ENCODE results near the gene CDKL5. TPM values are rescaled to one million over a fixed set of nuclear protein-coding genes. Genes with fewer than 3 reads are reported as not detected.
"Not testable (repeated sequence)": the region's sequence is repeated elsewhere in the genome, so short reads cannot be mapped to it uniquely, and the experiment has no call there.

CDKL5 gene
- total and polyA plus RNA-seq, 8 donors = under 0.01 to 21.4 (median 3.5) TPM

- H3K9me3 ChIP-seq = no peaks in the 10 kb centered on the region
- no peak overlapping the region for H3K4me3 ChIP-seq
- H3K27ac ChIP-seq = no peak overlapping the region
- no peak for DNase-seq
- H3K4me1 ChIP-seq = no peaks in the 10 kb centered on the region
- H3K27me3 ChIP-seq = no peaks in the 10 kb centered on the region
- H3K36me3 ChIP-seq = peaks cover 0 to 4% (median under 1%) of the 10 kb centered on the region in 4 donors
- WGBS, 5 donors = 76 to 93% (median 88%) methylated on average over 2 of the region's 2 CpGs
- intact Hi-C loops (cut with DNase I; ENCODE audit: low total_unique reads) = no loop called here
- TF ChIP-seq, protein P1, sequence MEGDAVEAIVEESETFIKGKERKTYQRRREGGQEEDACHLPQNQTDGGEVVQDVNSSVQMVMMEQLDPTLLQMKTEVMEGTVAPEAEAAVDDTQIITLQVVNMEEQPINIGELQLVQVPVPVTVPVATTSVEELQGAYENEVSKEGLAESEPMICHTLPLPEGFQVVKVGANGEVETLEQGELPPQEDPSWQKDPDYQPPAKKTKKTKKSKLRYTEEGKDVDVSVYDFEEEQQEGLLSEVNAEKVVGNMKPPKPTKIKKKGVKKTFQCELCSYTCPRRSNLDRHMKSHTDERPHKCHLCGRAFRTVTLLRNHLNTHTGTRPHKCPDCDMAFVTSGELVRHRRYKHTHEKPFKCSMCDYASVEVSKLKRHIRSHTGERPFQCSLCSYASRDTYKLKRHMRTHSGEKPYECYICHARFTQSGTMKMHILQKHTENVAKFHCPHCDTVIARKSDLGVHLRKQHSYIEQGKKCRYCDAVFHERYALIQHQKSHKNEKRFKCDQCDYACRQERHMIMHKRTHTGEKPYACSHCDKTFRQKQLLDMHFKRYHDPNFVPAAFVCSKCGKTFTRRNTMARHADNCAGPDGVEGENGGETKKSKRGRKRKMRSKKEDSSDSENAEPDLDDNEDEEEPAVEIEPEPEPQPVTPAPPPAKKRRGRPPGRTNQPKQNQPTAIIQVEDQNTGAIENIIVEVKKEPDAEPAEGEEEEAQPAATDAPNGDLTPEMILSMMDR (IDR thresholded peaks at IDR 0.05) = no peak
- TF ChIP-seq EP300 (IDR thresholded peaks at IDR 0.05) = no peak
- TF ChIP-seq POLR2AphosphoS5 (IDR thresholded peaks at IDR 0.05) = no peak
- TF ChIP-seq POLR2A (IDR thresholded peaks at IDR 0.05) = no peak
Measured at GRCh38 chrX:18579495-18579894, 154.1 kb downstream of the CDKL5 start.

GRCh38 chrX:18582910-18583493 is 157.6 kb downstream of the CDKL5 start:
- Histone ChIP-seq H3K9me3 (no peaks in the 10 kb centered on the region), H3K27ac (no peak overlapping the region), H3K36me3 (peaks cover 0 to 12% (median 4%) of the 10 kb centered on the region in 4 donors), H3K4me3 (no peak overlapping the region), H3K4me1 (no peaks in the 10 kb centered on the region), H3K27me3 (no peaks in the 10 kb centered on the region)
- intact Hi-C loops (cut with DNase I; ENCODE audit: low total_unique reads) = no loop called here
- 78 to 87% (median 86%) methylated on average over 6 of the region's 6 CpGs for WGBS, 5 donors
- TF ChIP-seq, protein P1 (IDR thresholded peaks at IDR 0.05) = no peak
- TF ChIP-seq EP300 (IDR thresholded peaks at IDR 0.05) (no peak), POLR2A (IDR thresholded peaks at IDR 0.05) (no peak), POLR2AphosphoS5 (IDR thresholded peaks at IDR 0.05) (no peak)
- no peak for DNase-seq

GRCh38 chrX:18589292-18589691 is 163.9 kb downstream of the CDKL5 start:
- intact Hi-C loops (cut with DNase I; ENCODE audit: low total_unique reads); H3K27ac ChIP-seq; DNase-seq; H3K4me3 ChIP-seq; H3K4me1 ChIP-seq; H3K27me3 ChIP-seq; H3K9me3 ChIP-seq: not testable (repeated sequence)
- 89 to 100% (median 97%) methylated on average over 1 of the region's 1 CpG for WGBS, 5 donors
- peaks cover 0 to 16% (median 5%) of the 10 kb centered on the region in 4 donors for H3K36me3 ChIP-seq

GRCh38 chrX:18591834-18592233 is 166.4 kb downstream of the CDKL5 start:
- TF ChIP-seq POLR2AphosphoS5 (IDR thresholded peaks at IDR 0.05) (no peak), EP300 (IDR thresholded peaks at IDR 0.05) (no peak), POLR2A (IDR thresholded peaks at IDR 0.05) (no peak)
- TF ChIP-seq, protein P1 (IDR thresholded peaks at IDR 0.05) = no peak
- no peaks in the 10 kb centered on the region for H3K4me1 ChIP-seq
- H3K9me3 ChIP-seq = no peaks in the 10 kb centered on the region
- intact Hi-C loops (cut with DNase I; ENCODE audit: low total_unique reads) = no loop called here
- H3K36me3 ChIP-seq = peaks cover 0 to 6% (median 1%) of the 10 kb centered on the region in 4 donors
- H3K4me3 ChIP-seq = no peak overlapping the region
- no peak overlapping the region for H3K27ac ChIP-seq
- 54 to 77% (median 67%) methylated on average over 2 of the region's 2 CpGs for WGBS, 5 donors
- no peaks in the 10 kb centered on the region for H3K27me3 ChIP-seq
- no peak for DNase-seq

DNA sequence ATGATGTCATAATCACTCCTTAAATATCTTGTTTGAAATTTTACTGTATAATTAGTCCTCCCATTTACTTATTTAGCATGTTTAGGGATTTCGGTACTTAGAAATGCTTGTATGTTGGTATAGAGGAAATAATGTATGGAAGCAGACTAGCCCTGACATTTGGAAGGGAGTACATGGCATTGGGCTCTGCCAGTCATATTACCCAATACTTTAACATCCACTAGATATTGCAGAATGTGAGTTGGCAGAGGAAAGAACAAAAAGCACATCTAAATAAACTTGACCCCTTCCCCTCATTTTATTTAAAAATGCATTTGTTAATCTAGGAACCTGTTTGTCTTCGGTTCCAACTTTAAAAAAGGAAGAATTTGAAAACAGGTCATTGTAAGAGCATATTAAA is 168.7 kb downstream of the CDKL5 start:
- TF ChIP-seq EP300 (IDR thresholded peaks at IDR 0.05) = no peak
- TF ChIP-seq, protein P1 (IDR thresholded peaks at IDR 0.05) = no peak
- no peak for TF ChIP-seq POLR2A (IDR thresholded peaks at IDR 0.05)
- no peak for TF ChIP-seq POLR2AphosphoS5 (IDR thresholded peaks at IDR 0.05)
- Histone ChIP-seq H3K36me3 (peaks cover 0 to 7% (median 0%) of the 10 kb centered on the region in 4 donors), H3K9me3 (no peaks in the 10 kb centered on the region), H3K27ac (no peak overlapping the region), H3K4me3 (no peak overlapping the region), H3K4me1 (no peaks in the 10 kb centered on the region), H3K27me3 (no peaks in the 10 kb centered on the region)
- no peak for DNase-seq
- WGBS, 5 donors = 84 to 100% (median 90%) methylated on average over 2 of the region's 2 CpGs
- intact Hi-C loops (cut with DNase I; ENCODE audit: low total_unique reads) = no loop called here
